Testis (tissue), 3 donors: ENCODE data around the gene FYB1. TPM values are rescaled to one million over a fixed set of nuclear protein-coding genes. Genes with fewer than 3 reads are reported as not detected.

ENCODE experiments used
- DNase-seq: peaks from one replicate; pipeline ENCODE4 v3.0.0-alpha.2; 2019
- H3K27ac ChIP-seq, 2 donors: fragments of 200-600 bp; sonication (generic); one replicate each; pipeline ENCODE4 v1.5.1; 2019
- H3K27me3 ChIP-seq: fragments of 200-600 bp; sonication (generic); one replicate; pipeline ENCODE4 v1.5.1; 2019
- H3K36me3 ChIP-seq: fragments of 200-600 bp; sonication (generic); one replicate; pipeline ENCODE4 v1.5.1; 2017; ENCODE audit warnings: low read depth; ENCODE audit errors: missing control alignments
- H3K4me1 ChIP-seq: fragments of 200-600 bp; sonication (generic); one replicate; pipeline ENCODE4 v1.5.1; 2019
- H3K4me3 ChIP-seq, 2 donors: fragments of 200-600 bp; sonication (generic); one replicate each; pipeline ENCODE4 v1.5.1; 2017 to 2019
- H3K9me3 ChIP-seq: fragments of 200-600 bp; sonication (generic); one replicate; pipeline ENCODE4 v1.5.1; 2017
- POLR2A ChIP-seq: fragments of 450-650 bp; IDR thresholded peaks from one replicate; pipeline ENCODE4 v1.6.1; 2017; ENCODE audit warnings: antibody characterized with exemption, mild to moderate bottlenecking, moderate library complexity
- WGBS, 2 donors: methylation state at CpG; one replicate each; pipeline ENCODE4 v1.1.5; 2018; 5-methylcytosine and 5-hydroxymethylcytosine counted together
- intact Hi-C: fragments of 100-400 bp; cut with DNase I; formaldehyde crosslinking; loops from one replicate; pipeline ENCODE4 v1.15.1; 2023; ENCODE audit warnings: low total_unique reads
- polyA plus RNA-seq: library from polyadenylated mRNA; stranded (reverse); fragments of 350-450 nt; fragmentation: Illumina TruSeq; extraction: RNeasy Lipid Tissue Mini Kit (QIAGEN cat#74804); gene quantifications from one replicate; pipeline ENCODE4 v1.2.3, GENCODE V29; 2014; ENCODE audit warnings: low read depth, low replicate concordance; ENCODE audit not compliant: insufficient read depth
- total RNA-seq, 2 donors: library from RNA; depleted of rRNA; stranded (reverse); fragments of >200 nt; gene quantifications; one replicate each; pipeline ENCODE4 v1.2.3, GENCODE V29; 2016
- TF ChIP-seq, protein P1 (sequence below), 3 experiments: fragments of 450-650 bp in 2 of 3; fragments of 200-600 bp in 1 of 3; sonication (generic) in 1 of 3; IDR thresholded peaks; one replicate each; pipeline ENCODE4 v1.5.1; 2016 to 2019; ENCODE audit warnings: antibody characterized with exemption in 3 of 3, mild to moderate bottlenecking in 2 of 3, moderate library complexity in 1 of 3

The FYB1 gene
- total and polyA plus RNA-seq, 3 donors from 2014 or later, result 2.5 to 8.6 (median 6.0) TPM

- intact Hi-C loops, result no loop called here
- Histone ChIP-seq H3K4me1 (peaks cover 13% of the 10 kb centered on the region), H3K27me3 (no peaks in the 10 kb centered on the region), H3K9me3 (no peaks in the 10 kb centered on the region), H3K36me3 (no peaks in the 10 kb centered on the region), H3K4me3 (peak overlapping the region; percentile 92 to 96), H3K27ac (peak overlapping the region; percentile 99)
- 5 to 7% methylated on average over 19 to 27 of the region's 27 CpGs for WGBS, 2 donors
- DNase-seq, result peak; percentile 65
- no peak for TF ChIP-seq POLR2A
- TF ChIP-seq, protein P1, sequence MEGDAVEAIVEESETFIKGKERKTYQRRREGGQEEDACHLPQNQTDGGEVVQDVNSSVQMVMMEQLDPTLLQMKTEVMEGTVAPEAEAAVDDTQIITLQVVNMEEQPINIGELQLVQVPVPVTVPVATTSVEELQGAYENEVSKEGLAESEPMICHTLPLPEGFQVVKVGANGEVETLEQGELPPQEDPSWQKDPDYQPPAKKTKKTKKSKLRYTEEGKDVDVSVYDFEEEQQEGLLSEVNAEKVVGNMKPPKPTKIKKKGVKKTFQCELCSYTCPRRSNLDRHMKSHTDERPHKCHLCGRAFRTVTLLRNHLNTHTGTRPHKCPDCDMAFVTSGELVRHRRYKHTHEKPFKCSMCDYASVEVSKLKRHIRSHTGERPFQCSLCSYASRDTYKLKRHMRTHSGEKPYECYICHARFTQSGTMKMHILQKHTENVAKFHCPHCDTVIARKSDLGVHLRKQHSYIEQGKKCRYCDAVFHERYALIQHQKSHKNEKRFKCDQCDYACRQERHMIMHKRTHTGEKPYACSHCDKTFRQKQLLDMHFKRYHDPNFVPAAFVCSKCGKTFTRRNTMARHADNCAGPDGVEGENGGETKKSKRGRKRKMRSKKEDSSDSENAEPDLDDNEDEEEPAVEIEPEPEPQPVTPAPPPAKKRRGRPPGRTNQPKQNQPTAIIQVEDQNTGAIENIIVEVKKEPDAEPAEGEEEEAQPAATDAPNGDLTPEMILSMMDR (IDR thresholded peaks at IDR 0.05), result no peak
Observed at GRCh38 chr5:39072925-39073766, 146.2 kb downstream of the FYB1 start.

GRCh38 chr5:39068099-39068498 is 151.3 kb downstream of the FYB1 start:
- TF ChIP-seq, protein P1 (IDR thresholded peaks at IDR 0.05), result no peak
- no peak for TF ChIP-seq POLR2A
- H3K27me3 ChIP-seq, result no peaks in the 10 kb centered on the region
- WGBS, 2 donors, result 96 to 98% methylated on average over 3 of the region's 3 CpGs
- no peaks in the 10 kb centered on the region for H3K36me3 ChIP-seq
- H3K9me3 ChIP-seq, result no peaks in the 10 kb centered on the region
- H3K4me3 ChIP-seq, result no peak overlapping the region
- no peak for DNase-seq
- H3K27ac ChIP-seq, result no peak overlapping the region
- intact Hi-C loops, result no loop called here
- peaks cover 13% of the 10 kb centered on the region for H3K4me1 ChIP-seq

DNA sequence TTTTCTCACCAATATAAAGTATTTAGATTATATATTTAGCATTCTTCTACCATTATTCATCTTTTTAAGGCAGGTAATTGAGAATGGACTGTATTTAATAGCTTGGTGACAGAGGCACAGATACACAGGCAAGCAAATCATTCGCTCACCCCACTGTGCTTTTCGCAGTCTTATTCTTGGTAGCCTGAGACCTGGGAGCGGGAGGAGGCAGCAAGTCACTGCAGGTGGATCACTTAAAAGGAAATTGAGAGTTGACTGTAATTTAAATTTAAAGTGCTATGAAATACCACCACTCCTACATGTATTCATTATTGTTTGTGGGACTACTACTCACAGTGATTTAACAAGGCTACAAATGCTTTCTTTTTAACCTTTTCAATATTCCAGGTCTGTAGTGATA is 154.9 kb downstream of the FYB1 start:
- Histone ChIP-seq H3K4me1 (peaks cover 8% of the 10 kb centered on the region), H3K9me3 (no peaks in the 10 kb centered on the region)
- 93 to 98% methylated on average over 3 of the region's 3 CpGs for WGBS, 2 donors

GRCh38 chr5:39063037-39063436 is 156.3 kb downstream of the FYB1 start:
- WGBS, 2 donors, result 33 to 65% methylated on average over 2 of the region's 2 CpGs
- Histone ChIP-seq H3K36me3 (no peaks in the 10 kb centered on the region), H3K4me3 (no peak overlapping the region), H3K27me3 (no peaks in the 10 kb centered on the region), H3K4me1 (peaks cover 8% of the 10 kb centered on the region), H3K9me3 (no peaks in the 10 kb centered on the region), H3K27ac (no peak overlapping the region)
- intact Hi-C loops, result no loop called here
- TF ChIP-seq, protein P1 (IDR thresholded peaks at IDR 0.05), result no peak
- TF ChIP-seq POLR2A, result no peak
- no peak for DNase-seq

More for the DNA sequence above, 154.9 kb downstream of the FYB1 start:
- no peak for DNase-seq
- H3K27ac ChIP-seq, result no peak overlapping the region
- no peak overlapping the region for H3K4me3 ChIP-seq
- no peaks in the 10 kb centered on the region for H3K27me3 ChIP-seq
- intact Hi-C loops, result no loop called here
- TF ChIP-seq POLR2A, result no peak
- TF ChIP-seq, protein P1 (IDR thresholded peaks at IDR 0.05), result no peak
- H3K36me3 ChIP-seq, result no peaks in the 10 kb centered on the region

GRCh38 chr5:39062530-39062929 is 156.8 kb downstream of the FYB1 start:
- DNase-seq, result no peak
- intact Hi-C loops, result no loop called here
- H3K27me3 ChIP-seq, result no peaks in the 10 kb centered on the region
- TF ChIP-seq POLR2A, result no peak
- TF ChIP-seq, protein P1 (IDR thresholded peaks at IDR 0.05), result no peak
- H3K36me3 ChIP-seq, result no peaks in the 10 kb centered on the region
- peaks cover 8% of the 10 kb centered on the region for H3K4me1 ChIP-seq
- no peak overlapping the region for H3K27ac ChIP-seq
- H3K9me3 ChIP-seq, result no peaks in the 10 kb centered on the region
- H3K4me3 ChIP-seq, result no peak overlapping the region
